ENCODE data around the gene ASXL2.

DNA sequence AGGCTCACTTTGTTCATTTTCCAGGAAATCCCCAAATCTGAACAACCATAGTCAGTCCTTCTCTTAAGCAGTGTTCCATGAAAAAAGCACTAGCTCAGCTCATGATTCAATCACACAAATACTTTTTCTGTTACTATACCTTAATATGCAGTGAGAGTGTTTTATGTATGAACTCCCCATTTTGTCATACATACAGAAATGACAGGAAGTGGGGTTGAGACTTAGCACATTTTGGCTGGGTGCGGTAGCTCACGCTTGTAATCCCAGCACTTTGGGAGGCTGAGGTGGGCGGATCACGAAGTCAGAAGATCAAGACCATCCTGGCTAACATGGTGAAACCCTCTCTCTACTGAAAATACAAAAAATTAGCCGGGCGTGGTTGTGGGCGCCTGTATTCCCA lies 149.7 kb downstream of the ASXL2 start:
- TF ChIP-seq, protein P1, sequence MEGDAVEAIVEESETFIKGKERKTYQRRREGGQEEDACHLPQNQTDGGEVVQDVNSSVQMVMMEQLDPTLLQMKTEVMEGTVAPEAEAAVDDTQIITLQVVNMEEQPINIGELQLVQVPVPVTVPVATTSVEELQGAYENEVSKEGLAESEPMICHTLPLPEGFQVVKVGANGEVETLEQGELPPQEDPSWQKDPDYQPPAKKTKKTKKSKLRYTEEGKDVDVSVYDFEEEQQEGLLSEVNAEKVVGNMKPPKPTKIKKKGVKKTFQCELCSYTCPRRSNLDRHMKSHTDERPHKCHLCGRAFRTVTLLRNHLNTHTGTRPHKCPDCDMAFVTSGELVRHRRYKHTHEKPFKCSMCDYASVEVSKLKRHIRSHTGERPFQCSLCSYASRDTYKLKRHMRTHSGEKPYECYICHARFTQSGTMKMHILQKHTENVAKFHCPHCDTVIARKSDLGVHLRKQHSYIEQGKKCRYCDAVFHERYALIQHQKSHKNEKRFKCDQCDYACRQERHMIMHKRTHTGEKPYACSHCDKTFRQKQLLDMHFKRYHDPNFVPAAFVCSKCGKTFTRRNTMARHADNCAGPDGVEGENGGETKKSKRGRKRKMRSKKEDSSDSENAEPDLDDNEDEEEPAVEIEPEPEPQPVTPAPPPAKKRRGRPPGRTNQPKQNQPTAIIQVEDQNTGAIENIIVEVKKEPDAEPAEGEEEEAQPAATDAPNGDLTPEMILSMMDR (IDR thresholded peaks at IDR 0.05; ENCODE audit: insufficient read depth, low read length), result no peak
- TF ChIP-seq, protein P2, sequence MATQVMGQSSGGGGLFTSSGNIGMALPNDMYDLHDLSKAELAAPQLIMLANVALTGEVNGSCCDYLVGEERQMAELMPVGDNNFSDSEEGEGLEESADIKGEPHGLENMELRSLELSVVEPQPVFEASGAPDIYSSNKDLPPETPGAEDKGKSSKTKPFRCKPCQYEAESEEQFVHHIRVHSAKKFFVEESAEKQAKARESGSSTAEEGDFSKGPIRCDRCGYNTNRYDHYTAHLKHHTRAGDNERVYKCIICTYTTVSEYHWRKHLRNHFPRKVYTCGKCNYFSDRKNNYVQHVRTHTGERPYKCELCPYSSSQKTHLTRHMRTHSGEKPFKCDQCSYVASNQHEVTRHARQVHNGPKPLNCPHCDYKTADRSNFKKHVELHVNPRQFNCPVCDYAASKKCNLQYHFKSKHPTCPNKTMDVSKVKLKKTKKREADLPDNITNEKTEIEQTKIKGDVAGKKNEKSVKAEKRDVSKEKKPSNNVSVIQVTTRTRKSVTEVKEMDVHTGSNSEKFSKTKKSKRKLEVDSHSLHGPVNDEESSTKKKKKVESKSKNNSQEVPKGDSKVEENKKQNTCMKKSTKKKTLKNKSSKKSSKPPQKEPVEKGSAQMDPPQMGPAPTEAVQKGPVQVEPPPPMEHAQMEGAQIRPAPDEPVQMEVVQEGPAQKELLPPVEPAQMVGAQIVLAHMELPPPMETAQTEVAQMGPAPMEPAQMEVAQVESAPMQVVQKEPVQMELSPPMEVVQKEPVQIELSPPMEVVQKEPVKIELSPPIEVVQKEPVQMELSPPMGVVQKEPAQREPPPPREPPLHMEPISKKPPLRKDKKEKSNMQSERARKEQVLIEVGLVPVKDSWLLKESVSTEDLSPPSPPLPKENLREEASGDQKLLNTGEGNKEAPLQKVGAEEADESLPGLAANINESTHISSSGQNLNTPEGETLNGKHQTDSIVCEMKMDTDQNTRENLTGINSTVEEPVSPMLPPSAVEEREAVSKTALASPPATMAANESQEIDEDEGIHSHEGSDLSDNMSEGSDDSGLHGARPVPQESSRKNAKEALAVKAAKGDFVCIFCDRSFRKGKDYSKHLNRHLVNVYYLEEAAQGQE (IDR thresholded peaks at IDR 0.05; ENCODE audit: insufficient replicate concordance, low read depth), result no peak
- TF ChIP-seq POLR2AphosphoS5 (IDR thresholded peaks at IDR 0.05; ENCODE audit: low read depth), result no peak
